ENCODE results near the gene CNTROB.

DNA sequence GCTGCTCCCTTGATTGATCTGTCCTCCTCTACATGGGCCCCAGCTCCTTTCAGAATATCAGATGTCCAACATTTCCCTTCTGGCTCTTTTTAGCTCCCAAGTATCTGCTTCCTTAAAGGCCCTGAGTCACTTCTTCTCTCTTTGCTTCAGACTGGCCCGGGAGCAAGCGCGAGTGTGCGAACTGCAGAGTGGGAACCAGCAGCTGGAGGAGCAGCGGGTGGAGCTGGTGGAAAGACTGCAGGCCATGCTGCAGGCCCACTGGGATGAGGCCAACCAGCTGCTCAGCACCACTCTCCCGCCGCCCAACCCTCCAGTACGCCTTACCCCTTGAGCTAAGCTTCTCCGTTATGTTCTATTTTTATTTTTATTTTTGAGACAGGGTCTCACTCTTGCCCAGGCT, 12.3 kb downstream of the CNTROB start:
- TF ChIP-seq, protein P1, sequence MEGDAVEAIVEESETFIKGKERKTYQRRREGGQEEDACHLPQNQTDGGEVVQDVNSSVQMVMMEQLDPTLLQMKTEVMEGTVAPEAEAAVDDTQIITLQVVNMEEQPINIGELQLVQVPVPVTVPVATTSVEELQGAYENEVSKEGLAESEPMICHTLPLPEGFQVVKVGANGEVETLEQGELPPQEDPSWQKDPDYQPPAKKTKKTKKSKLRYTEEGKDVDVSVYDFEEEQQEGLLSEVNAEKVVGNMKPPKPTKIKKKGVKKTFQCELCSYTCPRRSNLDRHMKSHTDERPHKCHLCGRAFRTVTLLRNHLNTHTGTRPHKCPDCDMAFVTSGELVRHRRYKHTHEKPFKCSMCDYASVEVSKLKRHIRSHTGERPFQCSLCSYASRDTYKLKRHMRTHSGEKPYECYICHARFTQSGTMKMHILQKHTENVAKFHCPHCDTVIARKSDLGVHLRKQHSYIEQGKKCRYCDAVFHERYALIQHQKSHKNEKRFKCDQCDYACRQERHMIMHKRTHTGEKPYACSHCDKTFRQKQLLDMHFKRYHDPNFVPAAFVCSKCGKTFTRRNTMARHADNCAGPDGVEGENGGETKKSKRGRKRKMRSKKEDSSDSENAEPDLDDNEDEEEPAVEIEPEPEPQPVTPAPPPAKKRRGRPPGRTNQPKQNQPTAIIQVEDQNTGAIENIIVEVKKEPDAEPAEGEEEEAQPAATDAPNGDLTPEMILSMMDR (IDR thresholded peaks at IDR 0.05), result no peak
- TF ChIP-seq POLR2A (IDR thresholded peaks at IDR 0.05), result no peak
- TF ChIP-seq POLR2AphosphoS5 (IDR thresholded peaks at IDR 0.05), result no peak

All from transverse colon (tissue), 4 donors.